Ammon's horn (tissue), 1 donor: ENCODE data around the gene C10orf71.

ENCODE experiments used
- DNase-seq: peaks from one replicate; pipeline ENCODE4 v3.0.0-alpha.2; 2016; ENCODE audit warnings: low spot score

The C10orf71 gene

DNA sequence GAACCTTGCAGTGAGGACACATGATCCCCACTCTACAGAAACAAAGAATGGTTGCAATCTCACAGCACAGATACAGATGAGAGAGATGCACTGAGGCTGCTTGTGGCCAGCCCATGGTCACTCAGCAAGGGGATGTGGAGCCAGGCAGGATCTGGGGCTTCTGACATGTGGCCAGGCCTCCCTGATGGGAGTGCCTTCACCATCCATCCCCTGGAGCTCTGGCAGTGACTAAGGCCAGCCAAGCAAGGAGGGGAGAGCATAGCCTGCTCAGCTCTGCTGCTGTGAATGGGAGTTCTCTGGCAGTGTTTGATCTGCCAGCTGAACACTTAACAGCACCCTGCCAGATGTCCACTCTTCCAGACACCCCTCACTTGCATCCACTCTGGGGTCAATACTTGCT, 19.8 kb downstream of the C10orf71 start:
- no peak for DNase-seq

DNA sequence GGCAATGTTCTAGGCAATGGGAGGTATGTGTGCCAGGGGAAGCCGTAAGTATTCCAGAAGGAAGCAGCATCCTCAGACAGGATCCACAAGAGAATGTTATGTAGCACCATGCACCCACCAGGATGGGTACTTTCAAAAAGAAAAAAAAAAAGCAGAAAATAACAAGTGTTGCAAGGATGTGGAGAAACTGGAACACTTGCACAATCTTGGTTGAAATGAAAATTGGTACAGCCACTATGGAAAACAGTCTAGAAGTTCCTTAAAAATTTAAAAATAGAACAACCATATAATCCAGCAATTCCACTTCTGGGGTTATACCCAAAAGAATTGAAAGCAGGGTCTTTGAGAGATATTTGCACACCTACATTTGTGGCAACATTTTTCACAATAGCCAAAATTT, 20.2 kb downstream of the C10orf71 start:
- DNase-seq: no peak

DNA sequence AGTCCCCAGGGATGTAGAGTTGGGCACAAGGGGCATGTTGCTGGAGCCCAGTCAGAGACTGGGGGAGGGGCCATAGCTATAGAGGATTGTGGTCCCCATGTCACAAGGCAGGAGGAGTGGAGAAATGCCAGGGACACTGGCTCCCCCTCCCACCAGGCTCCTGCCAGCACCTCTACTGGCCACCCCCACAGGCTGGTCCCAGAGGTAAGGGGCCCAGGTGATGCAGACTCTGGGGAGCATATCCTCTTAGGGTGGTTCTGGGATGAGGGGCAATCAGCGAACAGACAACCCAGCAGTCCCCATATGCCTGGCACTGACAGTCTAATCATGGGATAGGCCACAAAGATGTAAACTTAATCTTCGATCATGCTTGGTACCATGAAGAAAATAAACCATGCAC, 21.2 kb downstream of the C10orf71 start:
- DNase-seq: no peak

DNA sequence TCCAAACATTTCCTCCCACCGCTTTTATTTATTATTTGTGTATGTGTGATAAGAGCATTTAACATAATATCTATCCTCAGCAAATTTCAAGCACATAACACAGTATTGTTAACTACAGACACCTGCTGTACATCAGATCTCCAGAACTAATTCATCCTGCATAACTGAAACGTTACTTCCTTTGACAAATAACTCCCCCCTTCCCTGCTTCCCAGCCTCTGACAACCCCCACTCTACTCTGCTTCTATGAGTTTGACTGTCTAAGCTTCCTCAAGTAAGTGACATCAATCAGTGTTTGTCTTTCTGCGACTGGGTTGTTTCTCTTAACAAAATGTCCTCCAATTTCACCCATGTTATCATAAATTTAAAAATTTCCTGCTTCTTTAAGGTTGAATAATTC, 22.1 kb downstream of the C10orf71 start:
- no peak for DNase-seq

DNA sequence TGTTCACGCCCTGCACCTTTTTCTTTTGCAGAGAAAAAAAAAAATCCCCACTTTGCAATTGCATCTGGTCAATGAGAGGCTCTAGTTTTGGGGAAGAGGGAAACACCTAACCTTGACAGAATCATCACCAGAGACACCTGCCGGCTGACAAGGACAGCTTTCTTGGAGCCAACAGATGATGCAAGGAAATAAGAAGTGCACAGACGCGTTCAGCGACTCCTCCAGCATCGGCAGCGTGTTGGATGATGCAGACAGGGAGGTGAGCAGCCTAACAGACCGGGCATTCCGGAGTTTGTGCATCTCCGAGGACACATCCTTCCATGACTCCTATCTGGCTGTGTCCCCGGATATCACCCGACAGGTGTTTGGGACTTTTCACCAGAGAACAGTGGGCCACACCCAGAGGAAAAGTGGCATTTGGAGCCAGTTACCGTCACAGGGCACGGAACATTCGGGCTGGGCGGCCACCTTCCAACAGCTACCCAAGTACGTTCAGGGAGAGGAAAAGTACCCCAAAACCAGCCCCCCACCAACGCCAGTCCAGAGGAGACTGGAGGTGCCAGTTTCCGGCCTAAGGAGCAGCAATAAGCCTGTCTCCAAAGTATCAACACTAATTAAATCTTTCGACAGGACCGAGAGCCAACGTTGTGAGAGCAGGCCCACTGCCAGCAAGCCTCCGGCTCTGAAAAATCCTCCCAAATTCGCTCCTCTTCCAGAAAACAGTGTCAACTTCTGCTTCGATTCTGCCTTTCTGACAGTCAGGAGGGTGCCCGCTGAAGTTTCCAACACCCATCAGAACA, 23.6 kb downstream of the C10orf71 start:
- DNase-seq: no peak

DNA sequence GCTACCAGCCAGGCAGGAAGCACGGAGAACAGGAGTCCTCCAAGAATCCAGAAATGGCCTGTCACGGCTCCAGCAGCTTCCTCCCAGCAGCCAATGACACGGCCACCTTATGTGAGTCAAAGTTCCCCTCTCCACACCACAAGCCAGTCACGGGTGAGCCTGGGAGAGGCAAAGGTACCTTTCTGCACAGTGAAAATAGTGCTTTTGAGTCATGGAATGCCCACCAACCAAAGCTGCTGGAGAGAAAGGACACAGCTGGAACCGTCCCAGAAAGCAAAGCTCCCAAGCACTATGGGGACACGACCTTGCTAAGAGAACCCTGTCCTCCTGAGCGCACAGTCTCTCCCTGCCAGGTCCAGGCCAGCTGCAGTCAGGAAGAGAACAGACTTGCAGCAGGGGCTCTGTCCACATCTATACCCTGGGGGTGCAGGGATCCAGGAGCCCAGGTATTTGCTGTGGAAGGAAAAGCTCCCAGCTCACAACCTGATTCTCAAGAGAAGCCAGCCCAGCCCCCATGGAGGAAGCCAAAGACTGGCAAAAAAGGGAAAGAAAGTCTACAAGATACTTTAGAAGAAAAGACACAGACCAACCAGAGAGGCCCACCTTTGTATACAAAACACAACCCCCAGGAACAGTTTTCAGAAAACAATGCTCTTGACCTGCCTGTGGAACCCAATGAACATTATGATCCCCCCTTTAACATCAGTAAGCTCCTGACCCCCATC, 24.4 kb downstream of the C10orf71 start:
- DNase-seq: no peak

DNA sequence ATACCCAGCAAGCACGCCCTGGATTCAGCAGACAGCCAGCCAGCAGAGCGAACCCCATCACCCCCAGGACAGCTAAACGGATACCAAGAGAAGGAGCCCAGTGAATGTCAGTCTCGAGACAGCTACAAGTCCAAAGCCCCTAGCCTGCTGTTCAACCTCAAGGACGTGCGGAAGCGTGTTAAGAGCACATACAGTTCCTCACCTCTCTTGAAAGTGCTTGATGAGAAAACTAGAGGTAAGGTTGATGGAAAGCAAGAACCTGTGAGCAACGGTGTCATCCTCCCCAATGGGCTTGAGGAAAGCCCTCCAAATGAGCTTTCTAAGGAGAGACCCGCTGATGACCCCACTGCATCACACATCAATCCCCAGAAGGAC, 24.9 kb downstream of the C10orf71 start:
- DNase-seq: no peak

DNA sequence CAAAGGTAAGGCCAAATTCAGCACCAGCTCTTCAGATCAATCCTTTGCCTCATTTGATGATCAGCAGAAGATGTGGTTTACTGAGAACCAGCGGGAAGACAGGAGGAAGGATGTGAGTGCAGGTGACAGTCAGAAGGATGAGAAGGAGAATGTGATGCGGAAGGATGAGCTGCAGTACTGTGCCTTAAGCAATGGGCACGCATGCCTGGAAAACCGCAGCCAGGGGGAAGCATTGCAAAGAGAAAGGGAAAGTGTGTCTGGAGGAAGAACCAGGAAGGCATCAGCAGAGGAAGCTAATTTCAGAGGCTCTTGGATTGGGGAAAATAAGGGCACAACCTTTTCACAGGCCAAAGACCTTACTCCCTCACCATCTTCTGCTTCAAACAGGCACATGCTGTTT, 25.7 kb downstream of the C10orf71 start:
- no peak for DNase-seq

DNA sequence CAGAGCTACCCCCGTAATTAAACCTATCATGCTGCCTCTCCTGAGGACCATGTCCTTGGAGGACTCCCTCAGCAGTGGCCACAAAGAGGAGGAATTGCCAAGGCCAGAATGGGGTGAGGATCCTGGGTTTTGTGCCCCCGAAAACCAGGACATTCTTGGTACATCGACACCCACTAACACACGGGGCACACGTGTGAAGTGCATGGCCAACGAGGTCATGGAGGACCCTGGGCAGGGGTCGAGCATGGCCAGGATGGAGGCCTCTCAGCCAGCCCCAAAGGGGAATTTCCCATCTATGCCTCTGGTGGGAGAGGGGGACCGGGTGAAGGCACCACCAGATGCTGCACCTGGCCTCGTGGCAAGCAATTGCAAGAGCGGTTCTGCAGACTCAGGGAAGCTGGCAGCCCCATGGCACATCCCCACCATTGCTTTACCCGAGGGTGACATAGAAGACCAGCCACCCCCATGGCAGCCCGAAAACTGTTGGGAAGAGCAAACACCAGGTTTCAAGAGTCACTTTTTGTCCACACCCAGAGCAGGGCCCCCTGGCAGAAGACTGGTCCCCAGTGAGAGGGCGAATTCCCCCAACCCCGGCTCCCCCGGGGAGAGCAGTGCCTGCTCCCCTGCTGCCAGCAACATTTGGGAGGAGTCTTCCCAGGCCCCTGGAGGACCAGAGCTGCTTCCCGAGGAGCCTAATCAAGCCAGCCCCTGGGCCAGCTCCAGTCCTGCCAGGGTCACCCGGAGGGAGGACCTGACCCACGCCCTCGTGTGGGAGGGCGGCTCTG, 26.4 kb downstream of the C10orf71 start:
- no peak for DNase-seq

DNA sequence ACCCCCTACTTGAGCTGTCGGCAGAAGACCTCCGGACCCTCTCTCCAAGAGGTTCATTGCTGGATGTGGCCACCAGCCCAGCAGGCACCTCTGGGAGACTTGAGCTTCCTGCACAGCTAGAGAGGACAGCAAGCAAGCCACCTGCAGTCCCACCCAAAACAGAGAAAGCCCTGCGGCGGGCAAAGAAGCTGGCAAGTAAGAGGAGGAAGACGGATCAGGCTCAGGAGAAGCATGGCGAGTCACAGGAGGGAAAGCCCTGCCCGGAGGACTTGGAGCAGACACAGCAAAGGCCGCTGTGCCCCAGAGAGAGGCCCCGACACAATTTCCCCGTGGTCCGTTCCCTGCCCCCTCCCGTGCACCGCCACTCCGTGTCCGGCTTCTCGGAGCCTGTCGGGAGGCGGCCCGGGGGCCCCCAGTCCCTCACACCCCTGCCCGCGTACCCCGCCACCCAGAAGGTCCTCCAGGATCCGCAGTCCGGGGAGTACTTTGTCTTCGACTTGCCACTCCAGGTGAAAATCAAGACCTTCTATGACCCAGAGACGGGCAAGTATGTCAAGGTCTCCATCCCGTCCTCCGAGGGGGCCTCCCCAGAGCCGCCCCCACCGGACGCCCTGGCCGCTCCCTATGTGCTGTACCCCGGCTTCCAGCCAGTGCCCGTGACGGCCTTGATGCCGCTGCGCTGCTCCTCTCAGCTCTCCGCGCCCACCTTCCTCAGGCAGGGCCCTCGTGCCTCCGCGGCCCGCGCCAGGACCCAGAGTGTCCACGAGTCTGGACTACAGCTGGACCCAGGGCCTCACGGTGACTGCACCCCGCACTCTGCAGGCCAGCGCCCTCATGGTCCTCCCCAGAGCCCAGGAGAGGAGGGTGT, 27.2 kb downstream of the C10orf71 start:
- no peak for DNase-seq

DNA sequence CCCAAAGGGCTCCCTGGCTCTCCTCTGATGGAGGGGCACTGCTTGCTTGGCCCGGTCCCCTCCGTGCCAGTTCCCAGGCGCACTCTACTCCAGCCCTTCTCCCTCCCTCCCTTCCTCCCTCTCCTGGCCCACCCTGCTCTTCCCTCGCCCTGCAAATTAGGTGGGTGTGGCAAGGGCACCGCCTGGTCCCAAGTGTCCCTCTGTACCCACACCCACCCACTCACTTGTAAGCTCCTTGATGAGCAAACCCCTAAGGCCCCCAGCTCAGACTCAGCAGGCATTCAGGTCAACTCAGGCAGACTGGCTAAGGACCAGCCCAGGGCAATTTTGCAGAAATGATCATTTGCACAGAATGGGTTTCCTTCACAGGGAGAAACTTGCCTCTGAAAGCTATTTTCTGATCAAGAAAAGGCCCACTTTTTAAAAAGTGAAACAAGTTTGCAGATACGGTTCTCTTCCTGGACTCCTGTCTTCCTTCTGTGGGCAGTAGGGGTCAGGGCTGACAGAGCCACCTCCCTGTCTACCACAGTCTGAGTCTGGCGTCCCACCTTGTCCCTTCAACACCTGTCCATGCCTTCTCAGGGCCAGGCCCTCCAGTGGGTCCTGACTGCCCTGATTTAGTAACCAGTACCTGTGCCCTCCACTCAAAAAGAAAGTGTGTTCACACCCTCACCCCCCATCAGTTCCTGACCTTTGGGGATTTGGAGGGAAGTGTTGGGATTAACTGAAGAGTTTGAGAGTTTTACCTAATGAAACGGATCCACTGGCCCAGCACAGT, 28.3 kb downstream of the C10orf71 start:
- DNase-seq: no peak

DNA sequence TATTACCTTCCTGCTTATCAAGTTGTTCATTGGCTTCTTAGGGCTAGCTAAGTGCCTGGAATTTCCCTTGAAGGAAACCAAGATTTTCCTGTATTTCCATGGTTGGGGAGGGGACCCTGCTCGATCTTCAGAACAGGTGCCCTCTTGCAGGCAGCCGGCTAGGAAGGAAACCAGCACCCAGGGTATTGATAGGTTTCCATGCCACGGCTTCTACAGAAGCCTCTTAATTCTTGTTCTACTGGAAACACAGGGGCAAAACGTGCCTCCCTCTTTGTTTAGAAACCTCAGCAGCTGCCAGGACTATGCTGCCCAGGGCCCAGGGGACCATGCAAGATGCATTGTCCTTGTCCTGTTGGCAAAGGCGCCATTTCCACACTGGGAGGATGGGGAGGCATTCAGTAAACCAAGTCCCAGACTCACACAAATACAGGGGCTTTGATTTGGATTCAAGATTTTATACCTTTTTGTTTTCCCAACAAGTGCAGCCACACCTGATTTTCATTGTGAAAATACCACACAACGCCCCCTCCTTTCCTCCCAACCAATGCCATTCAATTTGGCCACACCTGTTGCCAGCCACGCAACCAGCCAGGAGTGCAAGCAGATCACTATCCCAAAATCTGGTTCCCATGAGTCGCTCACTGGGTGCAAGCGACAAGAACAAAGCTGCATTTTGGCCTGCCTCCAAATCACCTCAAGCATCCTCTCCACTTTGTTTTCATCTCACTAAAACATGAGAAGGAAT, 29.6 kb downstream of the C10orf71 start:
- no peak for DNase-seq

DNA sequence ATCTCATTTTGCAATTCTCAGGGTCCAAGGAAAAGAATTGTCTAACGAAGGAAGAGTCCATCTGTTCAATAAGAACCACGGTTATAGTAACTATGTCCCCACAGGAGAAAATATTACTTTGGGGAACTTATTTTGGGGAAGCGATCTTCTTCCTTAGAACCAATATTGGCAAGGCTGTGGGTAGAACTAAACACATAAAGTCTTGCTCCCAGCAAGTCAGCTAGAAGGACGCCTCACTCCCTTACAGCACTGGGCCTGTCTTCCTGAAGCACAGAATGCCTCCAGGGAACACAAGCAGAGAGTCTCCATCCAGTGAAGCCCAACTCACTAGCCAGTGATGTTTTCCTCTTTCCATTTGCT, 30.2 kb downstream of the C10orf71 start:
- no peak for DNase-seq

DNA sequence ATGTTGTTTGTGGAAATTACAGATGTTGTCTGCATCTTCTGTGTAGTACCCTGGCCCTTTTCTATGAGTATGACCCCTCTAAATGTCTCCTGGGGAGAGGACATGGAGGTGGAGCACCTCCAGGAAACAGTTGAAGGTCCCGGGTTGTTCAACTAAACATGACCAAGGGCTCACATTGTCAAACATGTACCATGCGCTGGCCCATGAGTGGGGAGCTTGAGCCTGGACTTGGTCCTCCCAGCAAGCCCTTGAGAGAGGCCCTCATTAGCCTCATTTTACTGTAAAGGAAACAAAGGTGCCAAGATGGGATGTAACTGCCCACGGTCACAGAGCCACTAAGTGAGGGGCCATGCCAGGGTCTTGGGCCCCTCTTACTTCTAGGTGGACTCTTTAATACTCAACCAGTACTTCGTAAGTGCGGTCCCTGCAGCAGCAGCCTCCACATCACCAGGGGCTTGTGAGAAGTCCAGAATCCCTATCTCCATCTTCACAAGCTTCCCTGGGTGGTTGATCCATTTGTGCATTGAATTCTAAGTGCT, 31.2 kb downstream of the C10orf71 start:
- no peak for DNase-seq

DNA sequence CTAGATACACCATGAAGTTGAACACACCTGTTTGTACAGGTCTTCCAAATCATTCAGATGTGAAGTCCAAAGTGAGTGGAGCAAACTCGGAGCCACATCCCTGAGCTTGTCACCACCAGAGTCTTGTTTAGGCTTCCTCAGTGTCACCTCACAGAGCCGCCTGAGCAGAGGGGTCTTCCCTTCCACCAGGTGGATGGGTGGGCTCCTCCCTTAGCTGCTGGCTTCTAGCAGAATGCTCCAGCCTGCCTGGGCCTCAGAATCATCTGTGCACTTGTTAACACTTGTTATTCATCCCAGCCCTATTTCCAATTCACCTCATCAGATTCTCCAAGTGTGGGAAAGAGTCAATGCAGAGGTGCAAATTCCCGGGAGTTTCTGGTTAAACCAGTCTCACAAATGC, 32.5 kb downstream of the C10orf71 start:
- DNase-seq: no peak

DNA sequence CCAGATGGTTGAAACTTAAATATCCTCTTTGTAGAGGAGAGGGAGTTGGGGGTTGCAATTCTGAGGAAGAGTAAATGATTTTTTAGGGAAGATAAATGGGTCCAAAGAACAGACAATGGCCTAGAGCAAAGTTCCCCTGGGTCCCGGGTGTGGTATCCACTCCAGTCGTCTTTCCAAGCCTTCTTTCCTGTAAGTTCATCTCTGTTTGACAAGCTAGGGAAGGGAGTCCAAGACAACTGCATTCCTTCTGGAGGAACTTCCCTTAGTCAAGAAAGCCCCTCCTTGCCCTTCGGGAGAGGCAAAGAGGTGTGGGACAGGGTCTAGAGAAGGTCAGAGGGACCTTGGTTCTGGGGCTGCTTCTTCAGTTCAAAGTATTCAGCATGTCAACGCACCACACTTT, 33.4 kb downstream of the C10orf71 start:
- DNase-seq: no peak

DNA sequence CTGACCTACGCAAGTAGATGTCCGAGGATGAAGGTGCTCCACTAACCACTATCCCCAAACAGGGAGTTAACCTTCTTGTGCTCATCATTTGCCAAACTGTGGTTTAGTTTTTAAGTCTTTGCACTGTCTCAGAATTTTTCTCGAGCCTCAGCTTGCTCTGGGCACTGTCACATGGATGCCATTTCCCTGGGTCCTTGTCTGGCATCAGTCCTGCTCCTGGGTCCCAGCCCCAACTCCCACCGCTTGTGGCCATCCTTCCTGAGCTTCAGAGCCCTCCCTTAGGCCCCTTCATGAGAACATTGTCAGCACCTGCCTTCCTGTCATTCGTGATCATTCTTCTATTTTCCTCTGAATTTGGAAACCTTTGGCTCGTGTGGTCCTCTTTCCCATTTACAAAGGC, 33.8 kb downstream of the C10orf71 start:
- no peak for DNase-seq

DNA sequence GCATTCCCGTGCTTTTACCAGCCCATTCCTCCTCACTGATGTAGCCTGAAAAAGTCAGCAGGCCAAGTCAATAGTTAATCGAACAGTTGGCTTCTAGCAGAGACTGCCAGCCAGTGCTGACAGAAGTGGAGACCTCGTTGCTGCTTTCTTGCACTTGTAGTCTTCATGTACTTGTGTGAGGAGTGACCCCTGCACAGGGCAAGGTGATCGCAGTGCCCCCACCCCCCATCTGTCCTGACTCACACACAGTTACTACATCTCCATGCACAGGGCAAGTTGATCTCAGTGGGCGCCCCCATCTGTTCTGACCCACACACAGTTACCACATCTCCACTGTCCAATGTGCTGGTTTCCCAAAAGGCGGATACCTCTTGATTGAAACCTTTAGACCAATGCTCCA, 34.2 kb downstream of the C10orf71 start:
- DNase-seq: no peak

DNA sequence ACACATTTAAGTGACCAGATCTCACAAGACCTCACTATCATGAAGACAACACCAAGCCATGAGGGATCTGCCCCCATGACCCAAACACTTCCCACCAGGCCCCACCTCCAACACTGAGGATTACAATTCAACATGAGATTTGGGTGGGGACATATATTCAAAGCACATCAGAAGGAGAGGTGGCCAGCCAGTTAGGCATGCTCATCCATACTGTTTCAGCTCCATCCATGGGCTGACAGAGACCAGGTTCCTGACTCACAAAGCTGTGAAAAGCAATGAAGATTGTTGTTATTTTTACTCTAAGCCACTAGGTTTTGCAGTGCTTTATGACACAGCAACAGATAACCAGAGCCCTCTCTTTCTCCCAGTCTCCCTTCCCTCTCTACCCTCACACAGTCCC, 36.0 kb downstream of the C10orf71 start:
- DNase-seq: no peak

DNA sequence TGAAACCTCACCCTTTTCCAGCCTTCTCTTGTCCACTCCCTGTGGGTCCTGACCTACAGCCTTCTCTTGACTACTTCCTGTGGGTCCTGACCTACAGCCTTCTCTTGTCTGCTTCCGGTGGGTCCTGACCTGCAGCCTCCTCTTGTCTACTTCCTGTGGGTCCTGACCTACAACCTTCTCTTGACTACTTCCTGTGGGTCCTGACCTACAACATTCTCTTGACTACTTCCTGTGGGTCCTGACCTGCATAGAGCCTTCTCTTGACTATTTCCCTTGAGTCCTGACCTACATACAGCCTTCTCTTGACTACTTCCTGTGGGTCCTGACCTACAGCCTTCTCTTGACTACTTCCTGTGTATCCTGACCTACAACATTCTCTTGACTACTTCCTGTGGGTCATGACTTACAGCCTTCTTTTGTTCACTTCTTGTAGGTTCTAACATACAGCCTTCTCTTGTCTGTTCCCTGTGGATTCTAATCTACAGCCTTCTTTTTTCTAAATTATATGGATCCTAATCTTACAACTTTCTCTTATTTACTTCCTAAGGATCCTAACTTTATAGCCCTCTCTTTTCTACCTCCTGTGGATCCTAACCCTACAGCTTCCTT, 36.5 kb downstream of the C10orf71 start:
- no peak for DNase-seq
